ENCODE results near the gene HSPB3.

HSPB3 gene

GRCh38 chr5:54455413-54456157 lies at the start of gene HSPB3:
Gene HSPB3 (plus strand): TSS chr5:54455699. CDS start chr5:54455790, 91 bp downstream.
- TF ChIP-seq FOXM1 (IDR thresholded peaks at IDR 0.05; ENCODE audit: borderline replicate concordance, low read depth), result no peak
- TF ChIP-seq TCF12 (IDR thresholded peaks at IDR 0.05; ENCODE audit: low read depth), result no peak
- TF ChIP-seq REST (IDR thresholded peaks at IDR 0.05; ENCODE audit: low read depth), result no peak
- no peak for TF ChIP-seq MAX (IDR thresholded peaks at IDR 0.05)
- TF ChIP-seq RAD21 (IDR thresholded peaks at IDR 0.05; ENCODE audit: low read depth), result no peak
- no peak for TF ChIP-seq CREB1 (IDR thresholded peaks at IDR 0.05; ENCODE audit: low read depth)
- TF ChIP-seq TEAD4 (IDR thresholded peaks at IDR 0.05), result no peak
- no peak for TF ChIP-seq USF1 (IDR thresholded peaks at IDR 0.05)
- TF ChIP-seq TAF1 (IDR thresholded peaks at IDR 0.05; ENCODE audit: low read depth), result no peak
- TF ChIP-seq EGR1 (IDR thresholded peaks at IDR 0.05), result no peak
- TF ChIP-seq ZBTB7A (IDR thresholded peaks at IDR 0.05; ENCODE audit: low read depth), result no peak
- no peak for TF ChIP-seq NFIC (IDR thresholded peaks at IDR 0.05)
- no peak for TF ChIP-seq EP300 (IDR thresholded peaks at IDR 0.05; ENCODE audit: borderline replicate concordance)
- TF ChIP-seq YY1 (IDR thresholded peaks at IDR 0.05; ENCODE audit: low read depth), result no peak
- TF ChIP-seq CEBPB (IDR thresholded peaks at IDR 0.05), result no peak

GRCh38 chr5:54411176-54411575 lies 44.3 kb upstream of the HSPB3 start:
- TF ChIP-seq EP300 (IDR thresholded peaks at IDR 0.05; ENCODE audit: borderline replicate concordance) (no peak), EGR1 (IDR thresholded peaks at IDR 0.05) (no peak), YY1 (IDR thresholded peaks at IDR 0.05; ENCODE audit: low read depth) (no peak), NFIC (IDR thresholded peaks at IDR 0.05) (no peak), RAD21 (IDR thresholded peaks at IDR 0.05; ENCODE audit: low read depth) (no peak), CREB1 (IDR thresholded peaks at IDR 0.05; ENCODE audit: low read depth) (no peak), TCF12 (IDR thresholded peaks at IDR 0.05; ENCODE audit: low read depth) (no peak), USF1 (IDR thresholded peaks at IDR 0.05) (no peak), TEAD4 (IDR thresholded peaks at IDR 0.05) (no peak), TAF1 (IDR thresholded peaks at IDR 0.05; ENCODE audit: low read depth) (no peak), MAX (IDR thresholded peaks at IDR 0.05) (no peak), ZBTB7A (IDR thresholded peaks at IDR 0.05; ENCODE audit: low read depth) (no peak), REST (IDR thresholded peaks at IDR 0.05; ENCODE audit: low read depth) (no peak), FOXM1 (IDR thresholded peaks at IDR 0.05; ENCODE audit: borderline replicate concordance, low read depth) (no peak), CEBPB (IDR thresholded peaks at IDR 0.05) (no peak)

- TF ChIP-seq MAX (IDR thresholded peaks at IDR 0.05) (no peak), NFIC (IDR thresholded peaks at IDR 0.05) (no peak), YY1 (IDR thresholded peaks at IDR 0.05; ENCODE audit: low read depth) (no peak), TAF1 (IDR thresholded peaks at IDR 0.05; ENCODE audit: low read depth) (no peak)
These were observed 42.6 kb upstream of the HSPB3 start for GRCh38 chr5:54412913-54413312.

- TF ChIP-seq TCF12 (IDR thresholded peaks at IDR 0.05; ENCODE audit: low read depth), result no peak
These were observed 40.4 kb upstream of the HSPB3 start for GRCh38 chr5:54415147-54415546.

- TF ChIP-seq TEAD4 (IDR thresholded peaks at IDR 0.05) (no peak), EGR1 (IDR thresholded peaks at IDR 0.05) (no peak), CREB1 (IDR thresholded peaks at IDR 0.05; ENCODE audit: low read depth) (no peak), CEBPB (IDR thresholded peaks at IDR 0.05) (no peak), NFIC (IDR thresholded peaks at IDR 0.05) (no peak), USF1 (IDR thresholded peaks at IDR 0.05) (no peak), EP300 (IDR thresholded peaks at IDR 0.05; ENCODE audit: borderline replicate concordance) (no peak), ZBTB7A (IDR thresholded peaks at IDR 0.05; ENCODE audit: low read depth) (no peak), REST (IDR thresholded peaks at IDR 0.05; ENCODE audit: low read depth) (no peak), FOXM1 (IDR thresholded peaks at IDR 0.05; ENCODE audit: borderline replicate concordance, low read depth) (no peak), TCF12 (IDR thresholded peaks at IDR 0.05; ENCODE audit: low read depth) (no peak), YY1 (IDR thresholded peaks at IDR 0.05; ENCODE audit: low read depth) (no peak), RAD21 (IDR thresholded peaks at IDR 0.05; ENCODE audit: low read depth) (no peak), MAX (IDR thresholded peaks at IDR 0.05) (no peak), TAF1 (IDR thresholded peaks at IDR 0.05; ENCODE audit: low read depth) (no peak)
These were observed 39.5 kb upstream of the HSPB3 start for GRCh38 chr5:54415896-54416601.

Data from Ishikawa (cell line).